Mononuclear cell (primary cell): Measurements from ENCODE around the gene AGPAT1. TPM values are rescaled to one million over a fixed set of nuclear protein-coding genes. Genes with fewer than 3 reads are reported as not detected.
"Not testable (repeated sequence)": the region's sequence is repeated elsewhere in the genome, so short reads cannot be mapped to it uniquely, and the experiment has no call there.

Source experiments
- H3K27me3 ChIP-seq: 2 replicates; pipeline ENCODE4 v1.6.0; 2011; ENCODE audit warnings: low read length, control low read depth; ENCODE audit not compliant: insufficient read depth
- H3K4me1 ChIP-seq: 2 replicates; pipeline ENCODE4 v1.5.1; 2011; ENCODE audit warnings: mild to moderate bottlenecking, low read length, control low read depth; ENCODE audit not compliant: insufficient read depth
- H3K4me3 ChIP-seq: 2 replicates; pipeline ENCODE4 v1.5.1; 2011; ENCODE audit warnings: mild to moderate bottlenecking, low read length, moderate library complexity
- H3K9me3 ChIP-seq: 2 replicates; pipeline ENCODE4 v1.5.1; 2011; ENCODE audit warnings: low read depth, mild to moderate bottlenecking, control low read depth, low read length
- total RNA-seq: library from RNA; depleted of rRNA; stranded (reverse); fragments of >200 nt; gene quantifications from one replicate; pipeline ENCODE4 v1.2.3, GENCODE V29; 2012

Gene AGPAT1
- total RNA-seq, 1 donor: 12.9 TPM

DNA sequence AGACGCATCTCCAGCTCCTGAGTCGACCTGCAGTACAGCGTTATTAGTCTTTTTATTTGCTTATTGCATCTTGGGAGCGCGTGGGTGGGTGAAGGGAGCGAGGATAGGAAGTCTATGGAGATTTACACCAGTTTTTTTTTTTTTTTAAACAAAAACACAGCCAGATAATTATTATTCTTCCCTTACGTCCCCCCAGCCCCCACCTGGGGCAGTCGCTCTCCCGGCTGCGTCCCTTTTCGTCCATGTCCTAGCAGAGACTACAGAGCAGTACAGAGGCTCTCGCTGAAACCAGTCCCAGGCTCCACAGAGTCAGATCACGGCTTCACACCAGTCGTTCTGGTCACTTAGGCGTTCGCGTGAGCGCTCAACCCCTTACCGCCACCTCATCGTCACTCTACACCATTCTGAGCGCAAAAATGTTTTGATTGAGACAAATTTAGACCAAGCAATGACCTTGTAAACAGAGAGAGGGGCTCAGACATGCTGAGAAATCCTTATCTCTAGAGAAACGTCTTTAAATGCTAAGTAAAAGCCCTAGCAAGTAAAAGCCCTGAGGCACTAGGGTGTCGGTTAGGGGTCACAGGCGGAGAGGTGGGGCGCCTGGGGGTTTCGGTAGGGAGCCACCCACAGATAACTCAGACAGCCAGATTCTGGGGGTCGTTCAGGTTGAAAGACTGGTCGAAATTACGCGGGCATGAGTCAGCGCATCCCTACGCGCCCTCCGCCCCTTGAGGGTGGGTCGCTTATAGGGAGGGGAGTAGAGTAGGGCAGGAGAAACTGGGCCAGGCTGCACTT, 22.9 kb downstream of the AGPAT1 start:
- no peak overlapping the region for H3K4me3 ChIP-seq
- H3K4me1 ChIP-seq: peaks cover 45% of the 10 kb centered on the region
- peaks cover 40% of the 10 kb centered on the region for H3K27me3 ChIP-seq
- H3K9me3 ChIP-seq: no peaks in the 10 kb centered on the region

GRCh38 chr6:32151863-32152768, 23.8 kb downstream of the AGPAT1 start, which contains the start of gene PRRT1:
Gene PRRT1, minus strand, starts transcription at chr6:32151939. Its CDS starts 112 bp downstream, at chr6:32151827.
- Histone ChIP-seq H3K9me3 (no peaks in the 10 kb centered on the region), H3K27me3 (peaks cover 46% of the 10 kb centered on the region), H3K4me3 (no peak within 1 kb of the TSS), H3K4me1 (peaks cover 46% of the 10 kb centered on the region)

- H3K27me3 ChIP-seq: peaks cover 46% of the 10 kb centered on the region
- H3K9me3 ChIP-seq: no peaks in the 10 kb centered on the region
- no peak overlapping the region for H3K4me3 ChIP-seq
- peaks cover 46% of the 10 kb centered on the region for H3K4me1 ChIP-seq
Observed at GRCh38 chr6:32151181-32151862, 24.6 kb downstream of the AGPAT1 start.

DNA sequence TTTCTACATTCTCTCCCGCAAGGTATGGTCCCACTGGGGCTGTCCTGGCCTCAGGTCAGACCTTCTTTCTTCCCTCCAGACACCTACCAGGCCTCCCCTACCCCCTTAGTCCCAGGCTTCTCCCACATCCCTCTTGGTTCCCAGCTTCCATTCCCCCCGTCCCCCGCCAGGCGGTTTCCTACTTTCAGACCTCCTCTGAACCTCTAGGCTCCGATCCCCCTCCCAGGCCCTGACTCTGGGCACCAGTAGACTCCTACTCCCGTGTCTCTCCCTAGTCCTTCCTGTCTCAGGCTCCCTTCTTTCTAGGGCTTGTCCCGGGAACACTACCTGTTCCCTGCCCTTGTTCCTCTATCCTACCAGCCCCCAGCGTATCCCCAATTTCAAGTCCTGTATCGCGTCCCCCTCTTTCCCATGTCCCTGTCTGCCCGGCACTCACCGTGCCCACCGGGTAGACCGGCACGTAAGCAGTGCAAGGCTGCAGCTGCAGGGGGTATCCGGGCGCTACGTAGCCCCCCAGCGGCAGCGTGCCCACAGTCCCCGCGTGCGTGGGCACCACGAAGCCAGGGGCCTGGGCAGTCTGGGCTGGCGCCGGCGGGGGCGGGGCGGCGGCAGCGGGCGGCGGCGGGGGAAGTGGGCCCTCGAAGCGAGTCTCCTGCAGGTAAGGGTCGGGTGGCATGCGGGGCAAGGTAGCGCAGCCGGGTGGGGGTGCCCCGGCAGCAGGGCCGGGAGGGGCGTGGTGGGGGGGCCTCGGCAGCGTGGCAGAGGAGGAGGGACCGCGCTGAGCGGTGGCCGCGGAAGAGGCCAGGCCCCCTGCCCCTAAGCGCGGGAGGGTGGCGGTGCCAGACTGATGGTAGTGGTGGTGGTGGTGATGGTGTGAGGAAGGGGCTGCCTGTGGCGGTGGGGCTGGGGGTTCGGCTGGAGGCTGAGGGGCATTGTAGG, 25.7 kb downstream of the AGPAT1 start:
- peaks cover 40% of the 10 kb centered on the region for H3K4me1 ChIP-seq
- peaks cover 46% of the 10 kb centered on the region for H3K27me3 ChIP-seq
- no peaks in the 10 kb centered on the region for H3K9me3 ChIP-seq
- H3K4me3 ChIP-seq: no peak overlapping the region

DNA sequence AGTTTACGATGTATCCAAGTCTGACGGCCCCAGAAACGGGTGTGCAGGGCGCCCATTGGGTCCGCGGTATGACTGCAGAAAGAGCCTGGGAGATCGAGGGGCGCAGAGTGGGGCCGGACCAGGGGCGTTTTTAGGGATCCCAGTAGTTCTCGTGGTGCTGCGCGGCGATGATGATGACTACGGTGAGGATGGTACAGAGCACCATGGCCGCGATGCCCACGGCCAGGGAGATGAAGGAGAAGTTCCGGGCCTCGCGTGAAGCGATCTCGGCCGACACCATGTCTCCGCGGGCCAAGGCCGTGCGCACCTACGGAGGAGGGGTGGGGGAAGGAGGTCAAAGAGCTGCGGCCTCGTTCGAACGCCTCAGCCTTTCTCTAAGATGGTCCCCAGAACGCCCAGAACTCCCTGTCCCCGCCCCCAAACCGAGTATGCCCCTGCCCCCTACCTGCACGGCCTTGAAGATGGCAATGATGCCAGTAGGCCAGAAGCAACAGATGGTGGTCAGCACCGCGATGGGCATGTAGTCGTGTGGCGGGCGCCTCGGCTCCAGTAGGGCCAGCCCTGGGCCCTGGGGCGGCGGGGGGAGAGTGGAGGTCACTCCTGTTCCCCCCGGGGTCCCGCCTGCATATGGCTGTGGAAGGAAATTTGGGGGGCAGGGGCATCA, 26.7 kb downstream of the AGPAT1 start:
- Histone ChIP-seq H3K4me3 (peak overlapping the region; percentile 34), H3K9me3 (no peaks in the 10 kb centered on the region), H3K4me1 (peaks cover 30% of the 10 kb centered on the region), H3K27me3 (peaks cover 46% of the 10 kb centered on the region)

- Histone ChIP-seq H3K9me3 (no peaks in the 10 kb centered on the region), H3K27me3 (peaks cover 46% of the 10 kb centered on the region), H3K4me3 (peak overlapping the region; percentile 34), H3K4me1 (peaks cover 24% of the 10 kb centered on the region)
Observed at GRCh38 chr6:32148289-32149091, 27.4 kb downstream of the AGPAT1 start.

DNA sequence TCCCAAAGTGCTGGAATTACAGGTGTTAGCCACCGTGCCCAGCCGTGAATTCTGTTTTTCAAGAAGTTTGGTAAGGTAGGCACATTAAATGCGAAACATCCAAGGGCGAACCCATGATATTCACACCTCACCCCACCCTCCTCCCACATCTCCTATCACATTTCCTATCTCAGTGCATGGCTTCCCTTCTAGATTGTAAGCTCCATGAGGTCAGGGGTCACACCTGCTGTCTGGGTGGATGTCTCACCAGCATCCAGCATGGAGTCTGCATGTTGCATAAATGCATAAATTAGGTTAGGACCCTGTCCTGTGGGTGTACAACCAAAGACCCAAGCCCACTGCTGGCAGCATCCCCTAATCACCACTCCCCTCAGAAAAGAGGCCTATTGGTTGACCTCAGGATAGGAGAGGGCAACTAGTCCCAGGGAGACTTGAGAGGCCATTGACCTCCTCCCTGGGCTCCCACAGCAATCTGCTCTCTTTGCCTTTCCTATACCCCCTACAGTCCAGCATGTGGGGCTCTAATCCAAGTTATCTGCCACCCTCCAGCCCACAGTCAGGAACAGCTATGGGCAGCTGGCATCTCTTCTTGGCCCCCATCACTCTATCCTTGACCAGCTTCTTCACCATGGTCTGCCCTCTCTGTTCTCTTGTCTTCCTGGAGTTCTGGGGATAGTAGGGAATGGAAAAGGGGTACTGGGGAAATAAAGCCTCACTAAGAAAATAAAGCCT, 28.3 kb downstream of the AGPAT1 start:
- Histone ChIP-seq H3K9me3 (no peaks in the 10 kb centered on the region), H3K4me1 (peaks cover 20% of the 10 kb centered on the region), H3K27me3 (peaks cover 39% of the 10 kb centered on the region), H3K4me3 (no peak overlapping the region)

DNA sequence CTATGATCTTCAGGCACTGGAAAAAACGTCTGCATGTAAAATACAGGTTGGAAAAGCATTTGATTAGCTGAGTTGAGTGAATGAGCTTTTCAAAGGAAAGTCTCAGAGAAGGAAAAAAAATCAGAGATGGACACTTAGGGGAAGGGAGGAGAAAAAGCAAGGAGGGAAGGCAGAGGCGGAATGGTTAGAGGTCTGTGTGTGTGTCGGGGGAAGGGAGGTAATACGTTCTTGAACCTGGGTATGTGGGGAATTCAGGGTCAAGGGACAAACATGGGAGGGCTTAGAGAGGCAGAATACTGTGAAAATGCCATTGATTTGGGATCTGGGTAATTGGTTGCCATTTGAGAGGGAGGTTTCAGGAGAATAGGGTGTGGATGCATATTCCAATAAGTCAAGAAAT, 29.2 kb downstream of the AGPAT1 start:
- peaks cover 33% of the 10 kb centered on the region for H3K27me3 ChIP-seq
- no peaks in the 10 kb centered on the region for H3K9me3 ChIP-seq
- no peak overlapping the region for H3K4me3 ChIP-seq
- H3K4me1 ChIP-seq: peaks cover 15% of the 10 kb centered on the region

DNA sequence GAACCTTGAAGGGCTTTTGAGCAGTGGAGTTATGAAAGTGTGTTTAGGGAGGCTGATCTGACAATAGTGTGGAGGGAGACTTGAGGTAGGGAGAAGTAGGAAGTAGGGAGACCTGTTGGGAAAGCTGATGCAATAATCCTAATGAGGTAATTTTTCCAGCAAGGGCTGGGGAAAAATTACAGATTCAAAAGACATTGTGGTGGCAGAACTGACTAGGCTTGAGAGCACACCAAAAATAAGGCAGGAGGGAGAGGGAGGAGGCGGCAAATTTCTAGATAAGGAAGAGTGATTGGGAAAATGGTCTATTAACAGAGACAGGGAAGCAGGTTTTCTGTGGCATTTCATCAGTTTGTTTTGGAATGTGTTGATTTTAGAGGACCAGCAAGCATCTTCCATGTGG, 29.6 kb downstream of the AGPAT1 start:
- Histone ChIP-seq H3K4me3 (no peak overlapping the region), H3K9me3 (no peaks in the 10 kb centered on the region), H3K4me1 (peaks cover 15% of the 10 kb centered on the region)

DNA sequence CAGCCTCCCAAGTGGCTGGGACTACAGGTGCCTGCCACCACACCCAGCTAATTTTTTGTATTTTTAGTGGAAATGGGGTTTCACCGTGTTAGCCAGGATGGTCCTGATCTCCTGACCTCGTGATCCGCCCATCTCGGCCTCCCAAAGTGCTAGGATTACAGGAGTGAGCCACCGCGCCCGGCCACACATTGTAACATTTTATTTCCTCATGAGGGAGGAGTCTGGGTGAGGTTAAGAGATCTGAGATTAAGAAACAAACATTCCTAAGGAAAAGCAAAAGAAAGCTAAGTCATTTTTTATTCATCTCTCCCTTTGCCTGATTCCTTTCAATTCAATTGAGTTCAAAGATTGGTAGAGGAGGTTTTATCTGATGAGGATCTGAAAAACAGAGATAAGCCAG, 31.6 kb downstream of the AGPAT1 start:
- H3K27me3 ChIP-seq: peaks cover 17% of the 10 kb centered on the region
- not testable (repeated sequence) for H3K4me3 ChIP-seq, H3K9me3 ChIP-seq
- peaks cover 13% of the 10 kb centered on the region for H3K4me1 ChIP-seq

More for the DNA sequence above, 29.6 kb downstream of the AGPAT1 start:
- H3K27me3 ChIP-seq: peaks cover 31% of the 10 kb centered on the region

DNA sequence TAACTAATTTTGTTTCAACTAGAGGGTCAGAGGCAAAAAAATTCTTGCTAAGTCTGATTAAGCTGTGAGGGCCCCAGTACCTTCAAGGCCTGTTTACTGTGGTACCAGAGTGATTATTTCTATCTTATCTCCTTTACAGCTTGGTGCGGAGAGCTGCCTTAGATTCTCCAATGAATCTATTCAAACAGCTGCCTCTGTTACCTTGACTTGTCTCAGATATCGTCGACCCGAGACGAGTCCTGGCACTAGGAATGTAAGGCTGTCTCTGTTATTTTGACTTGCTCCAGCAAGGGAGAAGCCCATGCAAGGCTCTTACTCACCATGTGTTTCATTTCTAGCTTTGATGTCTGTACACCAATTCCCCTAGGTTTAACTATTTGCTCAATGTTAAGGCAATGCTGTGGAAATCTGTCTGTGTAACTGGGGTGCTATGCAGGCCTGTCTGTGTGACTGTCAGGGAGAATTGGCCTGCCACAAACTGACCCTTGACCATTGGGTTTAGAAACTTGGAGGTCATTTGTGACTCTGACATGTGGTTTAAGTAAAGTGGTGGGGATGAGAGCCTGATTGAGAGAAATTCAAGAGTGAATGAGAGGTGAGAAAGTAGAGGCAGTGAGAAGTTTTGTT, 35.4 kb downstream of the AGPAT1 start:
- H3K4me1 ChIP-seq: no peaks in the 10 kb centered on the region
- H3K9me3 ChIP-seq: no peaks in the 10 kb centered on the region
- H3K4me3 ChIP-seq: no peak overlapping the region
- H3K27me3 ChIP-seq: no peaks in the 10 kb centered on the region

DNA sequence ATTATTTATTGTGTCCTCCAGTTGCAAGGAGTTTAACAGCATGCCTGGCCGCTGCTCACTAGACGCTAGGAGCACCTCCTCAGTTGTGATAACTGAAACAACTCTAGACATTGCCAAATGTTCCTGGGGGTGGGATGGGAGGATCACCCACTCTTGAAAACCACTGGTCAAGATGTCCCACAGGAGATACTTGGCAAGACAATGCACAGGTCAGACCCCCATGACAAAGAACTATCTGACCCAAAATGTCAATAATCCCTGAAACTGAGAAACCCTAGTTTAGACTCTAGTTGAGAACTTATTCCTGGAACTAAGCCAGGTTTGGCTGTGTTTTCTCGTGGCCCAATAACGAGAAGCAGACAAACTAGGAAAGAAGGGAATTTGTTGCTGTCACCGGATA, 36.3 kb downstream of the AGPAT1 start:
- no peaks in the 10 kb centered on the region for H3K4me1 ChIP-seq
- no peaks in the 10 kb centered on the region for H3K27me3 ChIP-seq
- H3K9me3 ChIP-seq: no peaks in the 10 kb centered on the region
- H3K4me3 ChIP-seq: no peak overlapping the region
